HepG2 (cell line): Measurements from ENCODE around the gene DCST2. TPM values are rescaled to one million over a fixed set of nuclear protein-coding genes. Genes with fewer than 3 reads are reported as not detected.

Experiments
- GMEB1 ChIP-seq: sonication (generic); formaldehyde crosslinking; IDR thresholded peaks from 2 replicates; pipeline ENCODE4 v1.5.1; 2020; ENCODE audit warnings: missing genetic modification reagents, mild to moderate bottlenecking, borderline replicate concordance
- MTERF4 ChIP-seq: sonication (generic); formaldehyde crosslinking; IDR thresholded peaks from 2 replicates; pipeline ENCODE4 v1.8.0; 2023; ENCODE audit warnings: mild to moderate bottlenecking, missing genetic modification reagents
- PHF20 ChIP-seq: sonication (generic); formaldehyde crosslinking; IDR thresholded peaks from 2 replicates; pipeline ENCODE4 v1.5.0; 2020; ENCODE audit warnings: mild to moderate bottlenecking, missing genetic modification reagents
- TFE3 ChIP-seq: IDR thresholded peaks from 2 replicates; pipeline ENCODE4 v1.6.1; 2016
- ZFP91 ChIP-seq: sonication (generic); formaldehyde crosslinking; IDR thresholded peaks from 2 replicates; pipeline ENCODE4 v1.9.0; 2022; ENCODE audit warnings: missing genetic modification reagents, mild to moderate bottlenecking, borderline replicate concordance
- ZFY ChIP-seq: sonication (generic); formaldehyde crosslinking; IDR thresholded peaks from 2 replicates; pipeline ENCODE4 v1.4.0; 2020; ENCODE audit warnings: missing genetic modification reagents
- ZNF383 ChIP-seq: sonication (generic); formaldehyde crosslinking; IDR thresholded peaks from 2 replicates; pipeline ENCODE4 v1.4.0; 2020; ENCODE audit warnings: missing genetic modification reagents, mild to moderate bottlenecking, borderline replicate concordance
- ZNF577 ChIP-seq: sonication (generic); formaldehyde crosslinking; IDR thresholded peaks from 2 replicates; pipeline ENCODE4 v1.4.0; 2020; ENCODE audit warnings: mild to moderate bottlenecking, low read depth, missing genetic modification reagents, borderline replicate concordance
- ZNF580 ChIP-seq: IDR thresholded peaks from 2 replicates; pipeline ENCODE4 v1.6.1; 2016; ENCODE audit warnings: low read depth, borderline replicate concordance
- ZNF615 ChIP-seq: sonication (generic); formaldehyde crosslinking; IDR thresholded peaks from 2 replicates; pipeline ENCODE4 v1.5.0; 2020; ENCODE audit warnings: mild to moderate bottlenecking, missing genetic modification reagents, borderline replicate concordance
- ZNF790 ChIP-seq: sonication (generic); formaldehyde crosslinking; IDR thresholded peaks from 2 replicates; pipeline ENCODE4 v1.8.0; 2022; ENCODE audit warnings: missing genetic modification reagents, mild to moderate bottlenecking, borderline replicate concordance
- polyA plus RNA-seq, 8 experiments: library from polyadenylated mRNA; depleted of rRNA in 3 of 8; stranded (reverse) in 7 of 8; unstranded in 1 of 8; fragments of >200 nt; fragmentation: Illumina TruSeq in 4 of 8; extraction: Trizol in 4 of 8; gene quantifications; 2 replicates each; pipeline versions ENCODE4 v1.2.1 to v1.2.3, GENCODE V29; 2011 to 2016; ENCODE audit warnings: low read depth in 4 of 8, missing spikeins in 1 of 8, mixed read lengths in 1 of 8; ENCODE audit not compliant: insufficient read depth in 1 of 8
- total RNA-seq, 5 experiments: library from RNA; depleted of rRNA; stranded (reverse); fragments of >200 nt; fragmentation: Illumina TruSeq; extraction: Trizol; gene quantifications; 2 replicates each; pipeline ENCODE4 v1.2.3, GENCODE V29; 2016; ENCODE audit warnings: low read depth in 1 of 5
- TF ChIP-seq, protein P1 (sequence below), 2 experiments: sonication (generic) in 1 of 2; formaldehyde crosslinking in 1 of 2; IDR thresholded peaks; 2 replicates each; pipeline versions ENCODE4 v1.5.1 to v1.6.1; 2011 to 2020; ENCODE audit warnings: borderline replicate concordance in 1 of 2, low read depth in 1 of 2, low read length in 1 of 2, mild to moderate bottlenecking in 1 of 2, missing genetic modification reagents in 1 of 2, moderate library complexity in 1 of 2
- TF ChIP-seq, protein P2 (sequence below): sonication (generic); formaldehyde crosslinking; IDR thresholded peaks from 2 replicates; pipeline ENCODE4 v1.4.0; 2020; ENCODE audit warnings: missing genetic modification reagents, low read depth, mild to moderate bottlenecking, borderline replicate concordance
- TF ChIP-seq, protein P3 (sequence below): sonication (generic); formaldehyde crosslinking; IDR thresholded peaks from 2 replicates; pipeline ENCODE4 v1.8.1; 2023; ENCODE audit warnings: mild to moderate bottlenecking, missing genetic modification reagents, borderline replicate concordance
- TF ChIP-seq, protein P4 (sequence below): IDR thresholded peaks from 2 replicates; pipeline ENCODE4 v1.6.1; 2018; ENCODE audit warnings: missing genetic modification reagents

Gene DCST2
- total and polyA plus RNA-seq, 2 of the 13 experiments (the other 11 are each of a cell fraction or from before 2014, with no cell fraction given) = 0.74 TPM; not detected in 1

DNA sequence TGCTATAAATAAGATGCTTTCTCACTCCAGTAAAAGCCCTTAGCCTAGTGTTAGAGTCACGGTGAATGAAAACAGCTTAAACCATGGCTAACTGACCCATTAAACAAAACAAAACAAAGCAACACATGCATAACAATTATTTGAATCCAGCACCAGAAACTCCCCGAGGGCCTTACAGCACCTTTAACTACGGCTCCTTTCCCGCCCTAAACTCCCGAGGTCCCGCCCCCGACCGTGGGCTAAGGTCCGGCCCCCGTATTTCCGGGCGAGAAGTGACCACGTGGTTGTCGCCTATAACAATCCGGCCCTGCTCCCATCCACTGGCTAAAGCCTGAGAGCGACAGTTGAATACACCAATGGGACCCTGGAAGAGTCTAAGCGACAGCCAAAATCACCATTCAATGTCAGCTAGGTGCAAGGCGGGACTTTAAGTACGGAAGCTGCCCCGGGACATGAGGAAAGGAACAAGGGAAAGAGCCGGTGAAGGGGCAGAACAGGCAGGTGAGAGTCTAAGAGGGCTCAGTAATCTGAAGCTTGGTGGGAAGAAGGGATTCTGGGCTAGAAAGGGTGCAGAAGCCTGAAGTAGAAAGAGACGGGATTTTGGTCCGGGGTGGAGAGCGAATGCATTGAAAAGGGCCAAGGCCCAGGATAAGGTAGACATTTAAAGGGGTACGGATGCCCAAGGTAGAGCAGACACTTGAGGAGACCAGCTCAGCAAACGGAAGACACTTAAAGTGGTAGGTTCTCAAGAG lies 50.5 kb downstream of the DCST2 start, which contains the start of gene FLAD1 (continued):
- TF ChIP-seq, protein P1, sequence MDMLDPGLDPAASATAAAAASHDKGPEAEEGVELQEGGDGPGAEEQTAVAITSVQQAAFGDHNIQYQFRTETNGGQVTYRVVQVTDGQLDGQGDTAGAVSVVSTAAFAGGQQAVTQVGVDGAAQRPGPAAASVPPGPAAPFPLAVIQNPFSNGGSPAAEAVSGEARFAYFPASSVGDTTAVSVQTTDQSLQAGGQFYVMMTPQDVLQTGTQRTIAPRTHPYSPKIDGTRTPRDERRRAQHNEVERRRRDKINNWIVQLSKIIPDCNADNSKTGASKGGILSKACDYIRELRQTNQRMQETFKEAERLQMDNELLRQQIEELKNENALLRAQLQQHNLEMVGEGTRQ (IDR thresholded peaks at IDR 0.05; ENCODE audit: low read depth, low read length) = peak; percentile 78
- TF ChIP-seq, protein P1 (CRISPR knock-in tag; IDR thresholded peaks at IDR 0.05; ENCODE audit: borderline replicate concordance) = peak; percentile 93; the same call in 1 of the 2 replicates
- TF ChIP-seq ZNF790 (no peak), ZNF383 (CRISPR knock-in tag) (no peak), ZNF577 (CRISPR knock-in tag) (no peak), PHF20 (CRISPR knock-in tag) (peak; percentile 89), ZFP91 (CRISPR knock-in tag) (peak; percentile 77; the same call in 1 of the 2 replicates), MTERF4 (CRISPR knock-in tag) (no peak), ZFY (peak; percentile 57), TFE3 (CRISPR knock-in tag) (peak; percentile 74), ZNF615 (CRISPR knock-in tag) (no peak), ZNF580 (CRISPR knock-in tag) (peak; percentile 75), GMEB1 (CRISPR knock-in tag) (peak; percentile 62)
- TF ChIP-seq, protein P2, sequence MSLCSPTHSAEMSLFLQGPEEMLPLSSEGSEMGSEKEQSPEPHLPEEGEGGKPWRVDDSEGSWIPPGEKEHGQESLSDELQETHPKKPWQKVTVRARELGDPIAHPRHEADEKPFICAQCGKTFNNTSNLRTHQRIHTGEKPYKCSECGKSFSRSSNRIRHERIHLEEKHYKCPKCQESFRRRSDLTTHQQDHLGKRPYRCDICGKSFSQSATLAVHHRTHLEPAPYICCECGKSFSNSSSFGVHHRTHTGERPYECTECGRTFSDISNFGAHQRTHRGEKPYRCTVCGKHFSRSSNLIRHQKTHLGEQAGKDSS (CRISPR knock-in tag) = 0 out of 2 replicates have a peak, but pooled peaks have one; percentile 47
- TF ChIP-seq, protein P3, sequence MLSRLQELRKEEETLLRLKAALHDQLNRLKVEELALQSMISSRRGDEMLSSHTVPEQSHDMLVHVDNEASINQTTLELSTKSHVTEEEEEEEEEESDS (CRISPR knock-in tag) = 0 out of 2 replicates have a peak, but pooled peaks have one; percentile 57
- TF ChIP-seq, protein P4, sequence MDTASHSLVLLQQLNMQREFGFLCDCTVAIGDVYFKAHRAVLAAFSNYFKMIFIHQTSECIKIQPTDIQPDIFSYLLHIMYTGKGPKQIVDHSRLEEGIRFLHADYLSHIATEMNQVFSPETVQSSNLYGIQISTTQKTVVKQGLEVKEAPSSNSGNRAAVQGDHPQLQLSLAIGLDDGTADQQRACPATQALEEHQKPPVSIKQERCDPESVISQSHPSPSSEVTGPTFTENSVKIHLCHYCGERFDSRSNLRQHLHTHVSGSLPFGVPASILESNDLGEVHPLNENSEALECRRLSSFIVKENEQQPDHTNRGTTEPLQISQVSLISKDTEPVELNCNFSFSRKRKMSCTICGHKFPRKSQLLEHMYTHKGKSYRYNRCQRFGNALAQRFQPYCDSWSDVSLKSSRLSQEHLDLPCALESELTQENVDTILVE (CRISPR knock-in tag) = peak; percentile 27; the same call in 1 of the 2 replicates
